RWPE2 (cell line): ENCODE results near the gene BEND5.

Source experiments
- ATAC-seq: fragments of 200-7000 bp; cut with Tn5 transposase; 3 replicates; pipeline ENCODE4 v1.9.1; 2021; ENCODE audit warnings: low read depth
- DNase-seq: peaks from one replicate; pipeline ENCODE4 v3.0.0-alpha.2; 2020; ENCODE audit warnings: low spot score
- H3K27ac ChIP-seq: fragments of 450-650 bp; 2 replicates; pipeline ENCODE4 v1.5.1; 2017; ENCODE audit warnings: mild to moderate bottlenecking; ENCODE audit not compliant: poor library complexity, severe bottlenecking
- H3K27me3 ChIP-seq: fragments of 250-450 bp; sonication (Bioruptor Pico); 2 replicates; pipeline ENCODE4 v1.5.1; 2021; ENCODE audit warnings: mild to moderate bottlenecking, moderate library complexity; ENCODE audit not compliant: insufficient read depth, poor library complexity, severe bottlenecking
- H3K36me3 ChIP-seq: fragments of 250-450 bp; sonication (Bioruptor Pico); 2 replicates; pipeline ENCODE4 v1.5.1; 2020; ENCODE audit warnings: low read depth, mild to moderate bottlenecking, moderate library complexity
- H3K4me1 ChIP-seq: fragments of 250-450 bp; sonication (Bioruptor Pico); 2 replicates; pipeline ENCODE4 v1.5.1; 2021; ENCODE audit warnings: mild to moderate bottlenecking, moderate library complexity; ENCODE audit not compliant: insufficient read depth, poor library complexity, severe bottlenecking
- H3K4me3 ChIP-seq: fragments of 250-450 bp; sonication (Bioruptor Pico); 2 replicates; pipeline ENCODE4 v1.5.1; 2021; ENCODE audit warnings: mild to moderate bottlenecking, moderate library complexity; ENCODE audit not compliant: severe bottlenecking
- H3K9me3 ChIP-seq: fragments of 250-450 bp; sonication (Bioruptor Pico); 2 replicates; pipeline ENCODE4 v1.5.1; 2021; ENCODE audit warnings: mild to moderate bottlenecking, moderate library complexity; ENCODE audit not compliant: severe bottlenecking
- CTCF ChIP-seq: fragments of 450-650 bp; IDR thresholded peaks from one replicate; pipeline ENCODE4 v1.5.1; 2017; ENCODE audit warnings: mild to moderate bottlenecking, moderate library complexity; ENCODE audit not compliant: poor library complexity, severe bottlenecking

Gene BEND5

DNA sequence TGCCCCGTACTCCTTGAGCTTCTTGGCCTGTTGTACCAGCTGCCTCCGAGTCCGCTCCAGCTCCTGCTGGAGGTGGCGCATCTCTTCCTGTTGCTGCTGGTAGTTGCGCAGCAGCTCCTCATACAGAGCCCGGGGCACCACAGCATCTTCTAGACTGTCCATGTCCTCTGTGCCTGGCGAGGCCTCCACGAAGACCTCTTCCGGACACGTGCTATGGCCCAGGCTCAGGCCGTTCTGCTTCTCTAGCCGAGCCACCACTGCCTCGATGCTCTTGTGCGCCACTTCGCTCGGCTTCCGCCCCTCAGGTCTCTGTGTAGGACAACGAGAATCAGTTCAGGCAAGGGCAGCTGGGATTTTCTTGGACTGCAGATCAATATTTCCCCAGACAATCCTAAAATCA is 17.7 kb downstream of the BEND5 start:
- ATAC-seq (no peak), DNase-seq (no peak)
- no peak overlapping the region for H3K27ac ChIP-seq
- no peaks in the 10 kb centered on the region for H3K36me3 ChIP-seq
- H3K4me1 ChIP-seq: no peaks in the 10 kb centered on the region
- H3K27me3 ChIP-seq: no peaks in the 10 kb centered on the region
- no peak for TF ChIP-seq CTCF
- no peaks in the 10 kb centered on the region for H3K9me3 ChIP-seq
- H3K4me3 ChIP-seq: no peak overlapping the region

DNA sequence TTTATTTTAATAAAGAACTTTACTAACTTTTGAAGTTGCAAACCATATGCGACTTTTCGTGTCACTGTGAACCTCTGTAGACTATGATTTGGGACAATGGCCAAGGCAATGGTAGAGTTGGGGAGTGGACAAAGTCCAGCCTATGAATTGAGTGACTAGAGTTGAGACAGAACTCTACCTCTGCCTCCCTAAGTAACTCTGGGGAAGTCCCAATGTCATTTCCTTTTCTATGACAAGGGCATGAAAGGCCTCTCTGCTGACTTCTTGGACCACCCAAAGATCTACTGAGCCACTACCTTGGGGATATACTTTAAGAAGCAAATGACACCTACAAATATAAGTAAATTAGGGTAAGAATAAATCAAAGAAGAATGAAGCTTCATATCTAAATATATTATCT is 19.3 kb downstream of the BEND5 start:
- no peak for ATAC-seq
- H3K9me3 ChIP-seq: no peaks in the 10 kb centered on the region
- no peaks in the 10 kb centered on the region for H3K4me1 ChIP-seq
- no peaks in the 10 kb centered on the region for H3K27me3 ChIP-seq
- H3K27ac ChIP-seq: no peak overlapping the region
- no peaks in the 10 kb centered on the region for H3K36me3 ChIP-seq
- no peak for DNase-seq
- H3K4me3 ChIP-seq: no peak overlapping the region
- no peak for TF ChIP-seq CTCF

- Histone ChIP-seq H3K9me3 (no peaks in the 10 kb centered on the region), H3K4me3 (no peak overlapping the region), H3K27me3 (no peaks in the 10 kb centered on the region), H3K27ac (no peak overlapping the region), H3K36me3 (no peaks in the 10 kb centered on the region), H3K4me1 (no peaks in the 10 kb centered on the region)
- ATAC-seq (no peak), DNase-seq (no peak)
- no peak for TF ChIP-seq CTCF
Observed at GRCh38 chr1:48756683-48757316, 19.9 kb downstream of the BEND5 start.

DNA sequence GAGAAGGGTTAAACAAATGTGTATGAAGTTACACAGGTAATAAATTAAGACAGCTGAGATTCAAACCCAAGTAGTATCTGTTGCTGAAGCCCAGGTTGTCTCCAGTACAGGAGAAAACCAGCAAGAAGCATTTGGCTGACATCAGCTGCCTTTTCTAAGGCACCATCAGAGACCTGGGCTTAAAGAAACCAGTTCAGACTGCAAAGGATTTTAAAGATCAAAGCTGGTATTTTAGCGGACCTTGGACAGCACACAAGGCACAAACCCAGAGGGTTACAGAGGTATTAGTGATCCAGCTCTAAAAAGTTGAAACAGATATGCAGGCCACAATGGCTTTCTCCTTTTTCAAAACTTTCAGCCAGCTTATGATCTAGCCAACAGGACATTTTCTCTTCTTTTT is 23.4 kb downstream of the BEND5 start:
- DNase-seq (no peak), ATAC-seq (no peak; the same call in 2 of the 3 replicates)
- Histone ChIP-seq H3K9me3 (no peaks in the 10 kb centered on the region), H3K4me1 (no peaks in the 10 kb centered on the region), H3K27ac (no peak overlapping the region), H3K27me3 (no peaks in the 10 kb centered on the region), H3K4me3 (no peak overlapping the region), H3K36me3 (no peaks in the 10 kb centered on the region)
- TF ChIP-seq CTCF: no peak

DNA sequence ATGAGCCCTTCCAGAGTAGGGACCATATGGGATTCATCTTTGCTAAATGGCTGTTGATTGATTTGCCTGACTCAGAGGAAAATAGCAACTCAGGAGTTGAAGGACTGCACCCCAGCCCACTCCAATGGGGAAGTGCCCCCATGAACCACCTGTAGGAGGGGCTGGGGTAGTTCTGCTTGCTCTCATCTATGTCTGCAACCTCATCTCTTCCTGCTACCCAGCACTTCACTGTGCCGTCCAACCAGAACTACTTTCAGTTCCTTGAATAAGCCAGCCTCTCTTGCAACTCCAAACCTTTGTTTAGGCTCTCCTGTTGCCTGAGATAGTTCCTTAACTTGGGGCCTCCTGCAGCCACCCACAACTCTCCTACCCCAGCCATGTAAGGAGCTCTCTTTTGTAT is 26.6 kb downstream of the BEND5 start:
- ATAC-seq: no peak
- no peak for TF ChIP-seq CTCF

More for the DNA sequence above, 26.6 kb downstream of the BEND5 start:
- Histone ChIP-seq H3K9me3 (no peaks in the 10 kb centered on the region), H3K4me3 (no peak overlapping the region), H3K27ac (no peak overlapping the region), H3K36me3 (no peaks in the 10 kb centered on the region), H3K27me3 (no peaks in the 10 kb centered on the region), H3K4me1 (no peaks in the 10 kb centered on the region)
- no peak for DNase-seq
